HG02642 (cell line): ENCODE measurements around the gene SAXO2.
"Not testable (repeated sequence)": the region's sequence is repeated elsewhere in the genome, so short reads cannot be mapped to it uniquely, and the experiment has no call there.

Experiments
- ATAC-seq: cut with Tn5 transposase; IDR thresholded peaks from one replicate; pipeline ENCODE4 v1.9.1; 2021; ENCODE audit warnings: mild to moderate bottlenecking; ENCODE audit not compliant: unreplicated experiment, poor library complexity

Gene SAXO2

GRCh38 chr15:82331576-82332304 lies 69.1 kb downstream of the SAXO2 start:
- ATAC-seq = peak; percentile 53

GRCh38 chr15:82332711-82333602 lies 70.3 kb downstream of the SAXO2 start:
- not testable (repeated sequence) for ATAC-seq

- ATAC-seq = not testable (repeated sequence)
Observed at GRCh38 chr15:82333603-82334553, 71.3 kb downstream of the SAXO2 start.
